ENCODE measurements around the gene IL2RA. TPM values are rescaled to one million over a fixed set of nuclear protein-coding genes. Genes with fewer than 3 reads are reported as not detected.
A peak's percentile ranks its signal among the peaks of the same experiment; 100 is the strongest.

IL2RA gene
- polyA plus RNA-seq, 1 donor (not counting 4 experiments of a cell fraction or from before 2014, with no cell fraction given), result not detected

DNA sequence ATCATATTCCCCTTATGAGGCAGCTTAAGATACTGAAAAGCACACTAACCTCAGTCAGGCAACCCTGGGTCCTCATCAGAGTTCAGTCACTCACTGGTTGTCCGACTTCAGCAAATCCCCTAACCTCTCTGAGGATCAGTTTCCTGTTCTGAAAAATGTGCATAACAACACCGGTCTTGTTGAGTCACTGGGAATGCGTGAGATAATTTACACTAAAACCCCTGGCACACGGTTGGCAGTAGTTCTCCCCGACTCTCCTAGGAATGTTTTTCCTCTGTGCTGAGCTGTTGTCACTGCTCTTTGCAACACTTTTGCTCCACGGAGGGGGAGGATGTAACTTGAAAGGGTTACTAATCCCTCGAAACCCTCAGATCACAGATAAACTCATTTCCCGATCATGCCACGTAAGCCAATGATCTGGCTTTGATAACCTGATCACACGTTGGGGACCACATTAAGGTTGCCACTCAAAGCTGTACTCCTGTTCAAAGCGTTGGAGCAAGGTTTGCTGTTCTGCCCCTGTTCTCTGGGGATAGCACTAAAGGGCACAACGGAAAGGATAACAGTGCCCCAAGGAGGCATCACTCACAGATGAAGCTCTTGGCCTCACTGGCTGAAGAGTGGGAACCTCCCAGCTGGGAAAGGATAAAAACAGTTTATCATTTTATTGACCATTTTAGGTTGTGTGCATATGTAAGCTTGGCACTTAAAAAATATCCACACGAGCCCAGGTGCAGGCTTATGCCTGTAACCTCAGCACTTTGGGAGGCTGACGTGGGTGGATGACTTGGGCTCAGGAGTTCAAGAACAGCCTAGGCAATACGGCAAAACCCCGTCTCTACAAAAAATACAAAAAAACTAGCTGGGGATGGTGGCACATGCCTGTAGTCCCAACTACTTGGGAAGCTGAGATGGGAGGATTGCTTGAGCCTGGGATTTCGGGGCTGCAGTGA is 21.6 kb upstream of the IL2RA start:
- Histone ChIP-seq H3K79me2 (ENCODE audit: control insufficient read depth, insufficient read depth, low read length) (no peaks in the 10 kb centered on the region), H3K9ac (ENCODE audit: control insufficient read depth, extremely low read depth, insufficient read depth, low read length) (no peak overlapping the region), H3K9me3 (ENCODE audit: control insufficient read depth, low read depth, low read length) (no peaks in the 10 kb centered on the region), H3K4me3 (ENCODE audit: control insufficient read depth in 2 of 3, extremely low read depth in 1 of 3, insufficient read depth in 2 of 3, low read depth in 1 of 3, low read length in 3 of 3) (no peak overlapping the region), H3K9me1 (ENCODE audit: control insufficient read depth, extremely low read depth, insufficient read depth, low read length) (no peaks in the 10 kb centered on the region), H2AFZ (ENCODE audit: control insufficient read depth, low read length) (no peak overlapping the region), H3K4me1 (ENCODE audit: control insufficient read depth, extremely low read depth, insufficient read depth, low read length) (peaks cover 2% of the 10 kb centered on the region), H3K4me2 (ENCODE audit: control insufficient read depth, extremely low read depth, insufficient read depth, low read depth, low read length) (no peak overlapping the region), H3K27ac (ENCODE audit: control insufficient read depth, insufficient read depth, low read length) (no peak overlapping the region), H3K36me3 (ENCODE audit: control insufficient read depth in 2 of 2, extremely low read depth in 1 of 2, insufficient read depth in 2 of 2, low read length in 2 of 2) (no peaks in the 10 kb centered on the region), H3K27me3 (ENCODE audit: control insufficient read depth, extremely low read depth, insufficient read depth, low read length) (peaks cover 3% of the 10 kb centered on the region), H4K20me1 (ENCODE audit: control insufficient read depth, extremely low read depth, insufficient read depth, low read length) (no peaks in the 10 kb centered on the region)
- FAIRE-seq (no peak), DNase-seq (ENCODE audit: low read depth, low spot score) (no peak)
- dilution Hi-C loops (cut with MboI; ENCODE audit: extremely low pct_ligation_motif_present, low sequenced_read_pairs), result loop anchor here (25.0 kb wide), 1 partner anchor 121 kb away; no protein-coding TSS in a partner anchor
- peak; percentile 57 for TF ChIP-seq EZH2 (IDR thresholded peaks at IDR 0.05; ENCODE audit: low read length)
- TF ChIP-seq CTCF (optimal IDR thresholded peaks at IDR 0.05 in 1 of 3, IDR thresholded peaks at IDR 0.05 in 1 of 3, conservative IDR thresholded peaks at IDR 0.05 in 1 of 3; ENCODE audit: extremely low read depth in 1 of 3, insufficient read depth in 2 of 3, low read length in 3 of 3), result no peak

GRCh38 chr10:6082496-6083395 is 20.6 kb upstream of the IL2RA start:
- no peak for TF ChIP-seq CTCF (optimal IDR thresholded peaks at IDR 0.05 in 1 of 3, IDR thresholded peaks at IDR 0.05 in 1 of 3, conservative IDR thresholded peaks at IDR 0.05 in 1 of 3; ENCODE audit: extremely low read depth in 1 of 3, insufficient read depth in 2 of 3, low read length in 3 of 3)
- TF ChIP-seq EZH2 (IDR thresholded peaks at IDR 0.05; ENCODE audit: low read length), result no peak
- no peaks in the 10 kb centered on the region for H3K9me1 ChIP-seq (ENCODE audit: control insufficient read depth, extremely low read depth, insufficient read depth, low read length)
- no peaks in the 10 kb centered on the region for H3K36me3 ChIP-seq (ENCODE audit: control insufficient read depth in 2 of 2, extremely low read depth in 1 of 2, insufficient read depth in 2 of 2, low read length in 2 of 2)
- H3K27ac ChIP-seq (ENCODE audit: control insufficient read depth, insufficient read depth, low read length), result no peak overlapping the region
- no peaks in the 10 kb centered on the region for H3K79me2 ChIP-seq (ENCODE audit: control insufficient read depth, insufficient read depth, low read length)
- dilution Hi-C loops (cut with MboI; ENCODE audit: extremely low pct_ligation_motif_present, low sequenced_read_pairs), result loop anchor here (25.0 kb wide), 1 partner anchor 120 kb away; no protein-coding TSS in a partner anchor
- FAIRE-seq (no peak), DNase-seq (ENCODE audit: low read depth, low spot score) (no peak)
- H2AFZ ChIP-seq (ENCODE audit: control insufficient read depth, low read length), result no peak overlapping the region
- no peak overlapping the region for H3K9ac ChIP-seq (ENCODE audit: control insufficient read depth, extremely low read depth, insufficient read depth, low read length)
- H3K27me3 ChIP-seq (ENCODE audit: control insufficient read depth, extremely low read depth, insufficient read depth, low read length), result peaks cover 3% of the 10 kb centered on the region
- H3K9me3 ChIP-seq (ENCODE audit: control insufficient read depth, low read depth, low read length), result no peaks in the 10 kb centered on the region
- H4K20me1 ChIP-seq (ENCODE audit: control insufficient read depth, extremely low read depth, insufficient read depth, low read length), result no peaks in the 10 kb centered on the region
- H3K4me3 ChIP-seq (ENCODE audit: control insufficient read depth in 2 of 3, extremely low read depth in 1 of 3, insufficient read depth in 2 of 3, low read depth in 1 of 3, low read length in 3 of 3), result no peak overlapping the region
- no peak overlapping the region for H3K4me2 ChIP-seq (ENCODE audit: control insufficient read depth, extremely low read depth, insufficient read depth, low read depth, low read length)
- no peaks in the 10 kb centered on the region for H3K4me1 ChIP-seq (ENCODE audit: control insufficient read depth, extremely low read depth, insufficient read depth, low read length)
